H1 (cell line): ENCODE measurements around the gene WBP1. TPM values are rescaled to one million over a fixed set of nuclear protein-coding genes. Genes with fewer than 3 reads are reported as not detected.

ENCODE experiments used
- CTCF ChIA-PET: fragments of 300-600 bp; sonication (Branson Sonifier 250); formaldehyde crosslinking; loops from one replicate; lab custom pipeline; 2021; ENCODE audit not compliant: partially characterized antibody; lab: Charles Lee
- POLR2A ChIA-PET: fragments of 300-600 bp; sonication (Branson Sonifier 250); formaldehyde crosslinking; loops from one replicate; lab custom pipeline; 2021; ENCODE audit warnings: inconsistent platforms; ENCODE audit not compliant: partially characterized antibody; lab: Charles Lee
- DNase-seq, 2 experiments: peaks; one replicate each; pipeline versions ENCODE4 v3.0.0 to v3.0.0-alpha.2; 2010 to 2022; ENCODE audit warnings: low spot score in 2 of 2, low read depth in 1 of 2, mixed read lengths in 1 of 2
- FAIRE-seq: peaks from 2 replicates; lab custom pipeline; 2011; peaks lifted over from hg19 to GRCh38; lab: Jason Lieb, UNC
- H2AFZ ChIP-seq: 2 replicates; pipeline ENCODE4 v1.8.1; 2012; ENCODE audit warnings: low read length, inconsistent platforms
- H2AK5ac ChIP-seq: 2 replicates; pipeline ENCODE4 v1.6.1; 2013; ENCODE audit warnings: low read depth, low read length
- H2BK120ac ChIP-seq: replicated peaks from 2 replicates; pipeline ENCODE3; 2013; ENCODE audit warnings: low read depth, low read length, inconsistent platforms
- H2BK12ac ChIP-seq: 2 replicates; pipeline ENCODE4 v1.6.1; 2013; ENCODE audit warnings: low read depth, low read length
- H2BK15ac ChIP-seq: 2 replicates; pipeline ENCODE4 v1.6.1; 2013; ENCODE audit warnings: low read length
- H2BK20ac ChIP-seq: 2 replicates; pipeline ENCODE4 v1.6.1; 2013; ENCODE audit warnings: low read length
- H2BK5ac ChIP-seq: 2 replicates; pipeline ENCODE4 v1.6.1; 2013; ENCODE audit warnings: low read depth, low read length
- H3K14ac ChIP-seq: 2 replicates; pipeline ENCODE4 v1.6.1; 2013; ENCODE audit warnings: inconsistent platforms; ENCODE audit not compliant: insufficient read length
- H3K18ac ChIP-seq: 2 replicates; pipeline ENCODE4 v1.6.1; 2013; ENCODE audit warnings: low read length; ENCODE audit errors: extremely low read depth
- H3K23ac ChIP-seq: 2 replicates; pipeline ENCODE4 v1.6.1; 2013; ENCODE audit warnings: inconsistent platforms; ENCODE audit not compliant: insufficient read length
- H3K23me2 ChIP-seq: 2 replicates; pipeline ENCODE4 v1.6.1; 2013; ENCODE audit warnings: low read depth, low read length
- H3K27ac ChIP-seq: 2 replicates; pipeline ENCODE4 v1.6.1; 2011; ENCODE audit warnings: low read depth, low read length, inconsistent platforms
- H3K27me3 ChIP-seq, 4 experiments: replicated peaks in 1 of 4; 1 replicate in 1 of 4; 2 replicates in 3 of 4; pipeline versions ENCODE4 v1.6.1 to v1.8.1; 2011 to 2013; ENCODE audit warnings: low read length in 3 of 4, mild to moderate bottlenecking in 3 of 4, inconsistent platforms in 2 of 4, mixed read lengths in 2 of 4, moderate library complexity in 1 of 4; ENCODE audit not compliant: control insufficient read depth in 3 of 4, insufficient read depth in 3 of 4; ENCODE audit errors: extremely low read depth in 1 of 4
- H3K36me3 ChIP-seq, 4 experiments: 2 replicates each; pipeline versions ENCODE4 v1.6.1 to v1.8.1; 2011 to 2013; ENCODE audit warnings: mild to moderate bottlenecking in 4 of 4, low read length in 3 of 4, moderate library complexity in 2 of 4, control low read depth in 1 of 4, inconsistent platforms in 1 of 4; ENCODE audit not compliant: insufficient read depth in 4 of 4, control insufficient read depth in 2 of 4
- H3K4ac ChIP-seq: replicated peaks from 2 replicates; pipeline ENCODE3; 2013; ENCODE audit warnings: low read length, low read depth, mixed read lengths, inconsistent platforms; ENCODE audit not compliant: insufficient read length
- H3K4me1 ChIP-seq, 4 experiments: replicated peaks in 1 of 4; 1 replicate in 1 of 4; 2 replicates in 3 of 4; pipeline versions ENCODE4 v1.6.1 to v1.8.1; 2011 to 2013; ENCODE audit warnings: low read length in 3 of 4, inconsistent platforms in 2 of 4, mixed read lengths in 1 of 4; ENCODE audit not compliant: insufficient read depth in 4 of 4, control insufficient read depth in 3 of 4
- H3K4me2 ChIP-seq, 2 experiments: 2 replicates each; pipeline versions ENCODE4 v1.6.1 to v1.8.1; 2011 to 2013; ENCODE audit warnings: low read depth in 2 of 2, low read length in 2 of 2, control low read depth in 1 of 2, inconsistent platforms in 1 of 2, mild to moderate bottlenecking in 1 of 2; ENCODE audit not compliant: insufficient read depth in 1 of 2
- H3K4me3 ChIP-seq, 4 experiments: fragments of 200-600, 300-600 bp in 1 of 4; sonication (generic), shearing (Covaris generic), sonication (Bioruptor Twin) in 1 of 4; 2 replicates each; pipeline versions ENCODE4 v1.5.1 to v1.8.1; 2011 to 2016; ENCODE audit warnings: low read length in 4 of 4, low read depth in 3 of 4, control low read depth in 2 of 4, inconsistent platforms in 2 of 4, mild to moderate bottlenecking in 2 of 4, mixed read lengths in 1 of 4, moderate library complexity in 1 of 4; ENCODE audit not compliant: insufficient read depth in 2 of 4; ENCODE audit errors: extremely low read depth in 1 of 4
- H3K56ac ChIP-seq: replicated peaks from 2 replicates; pipeline ENCODE3; 2013; ENCODE audit warnings: low read depth, mild to moderate bottlenecking, mixed read lengths, low read length, inconsistent platforms; ENCODE audit not compliant: insufficient read length
- H3K79me1 ChIP-seq: 2 replicates; pipeline ENCODE4 v1.6.1; 2013; ENCODE audit warnings: low read depth, low read length, control low read depth
- H3K79me2 ChIP-seq, 2 experiments: 2 replicates each; pipeline versions ENCODE4 v1.6.1 to v1.8.1; 2012 to 2013; ENCODE audit warnings: low read length in 2 of 2, mild to moderate bottlenecking in 2 of 2, inconsistent platforms in 1 of 2; ENCODE audit not compliant: insufficient read depth in 2 of 2, control insufficient read depth in 1 of 2
- H3K9ac ChIP-seq, 4 experiments: replicated peaks in 1 of 4; 1 replicate in 1 of 4; 2 replicates in 3 of 4; pipeline versions ENCODE4 v1.6.1 to v1.8.1; 2011 to 2013; ENCODE audit warnings: low read depth in 3 of 4, low read length in 3 of 4, control low read depth in 2 of 4, mild to moderate bottlenecking in 2 of 4, moderate library complexity in 2 of 4, inconsistent platforms in 1 of 4; ENCODE audit errors: extremely low read depth in 1 of 4
- H3K9me3 ChIP-seq, 2 experiments: 2 replicates each; pipeline versions ENCODE4 v1.6.1 to v1.8.1; 2012 to 2013; ENCODE audit warnings: mild to moderate bottlenecking in 2 of 2, moderate library complexity in 2 of 2, control low read depth in 1 of 2, inconsistent platforms in 1 of 2, low read depth in 1 of 2, low read length in 1 of 2, mixed read lengths in 1 of 2; ENCODE audit not compliant: insufficient read depth in 2 of 2
- H4K20me1 ChIP-seq, 2 experiments: replicated peaks in 1 of 2; 2 replicates each; pipeline versions ENCODE3 to v1.8.1; 2011 to 2013; ENCODE audit warnings: inconsistent platforms in 2 of 2, low read length in 2 of 2, mild to moderate bottlenecking in 1 of 2; ENCODE audit not compliant: insufficient read depth in 2 of 2, control insufficient read depth in 1 of 2
- H4K5ac ChIP-seq: 2 replicates; pipeline ENCODE4 v1.6.1; 2013; ENCODE audit warnings: low read length, low read depth, mixed read lengths, inconsistent platforms; ENCODE audit not compliant: insufficient read length
- H4K8ac ChIP-seq: 2 replicates; pipeline ENCODE4 v1.8.0; 2013; ENCODE audit warnings: mild to moderate bottlenecking, moderate library complexity, low read length, inconsistent platforms; ENCODE audit not compliant: insufficient read depth; ENCODE audit errors: extremely low read depth
- H4K91ac ChIP-seq: replicated peaks from 2 replicates; pipeline ENCODE3; 2013; ENCODE audit warnings: low read length, mixed read lengths, inconsistent platforms; ENCODE audit not compliant: insufficient read length
- CHD2 ChIP-seq: IDR thresholded peaks from 2 replicates; pipeline ENCODE4 v1.6.1; 2012; ENCODE audit warnings: low read length, improper control_type of control experiment
- HDAC2 ChIP-seq, 2 experiments: fragments of 300-600 bp in 1 of 2; sonication (generic) in 1 of 2; IDR thresholded peaks; 2 replicates each; pipeline ENCODE4 v1.6.1; 2011 to 2012; ENCODE audit warnings: low read depth in 2 of 2, low read length in 2 of 2, mild to moderate bottlenecking in 2 of 2, moderate library complexity in 2 of 2, borderline replicate concordance in 1 of 2, inconsistent platforms in 1 of 2
- KDM4A ChIP-seq: IDR thresholded peaks from one replicate; pipeline ENCODE4 v1.7.1; 2012; ENCODE audit warnings: low read depth, mild to moderate bottlenecking, moderate library complexity, low read length, inconsistent platforms; ENCODE audit not compliant: severe bottlenecking
- NRF1 ChIP-seq: IDR thresholded peaks from 2 replicates; pipeline ENCODE4 v1.6.1; 2011; ENCODE audit warnings: mild to moderate bottlenecking, low read depth, low read length, improper control_type of control experiment
- SIN3A ChIP-seq, 2 experiments: IDR thresholded peaks in 1 of 2; conservative IDR thresholded peaks in 1 of 2; 2 replicates each; pipeline ENCODE4 v1.6.1; 2011 to 2012; ENCODE audit warnings: low read length in 2 of 2, improper control_type of control experiment in 1 of 2, low read depth in 1 of 2, mild to moderate bottlenecking in 1 of 2
- WGBS, 2 experiments: shearing (Covaris generic) in 1 of 2; methylation state at CpG; one replicate each; pipeline versions ENCODE4 v1.1.6 to v1.1.7; 2013 to 2015; ENCODE audit warnings: low lambda C conversion rate in 2 of 2, mixed read lengths in 2 of 2, inconsistent platforms in 1 of 2, low coverage in 1 of 2, missing lambda C conversion rate in 1 of 2; ENCODE audit not compliant: insufficient replicate concordance in 2 of 2, insufficient coverage in 1 of 2, insufficient read length in 1 of 2; ENCODE audit errors: extremely low coverage in 1 of 2, missing lambda C conversion rate in 1 of 2; 5-methylcytosine and 5-hydroxymethylcytosine counted together
- polyA plus RNA-seq, 7 experiments: library from polyadenylated mRNA; depleted of rRNA in 3 of 7; stranded (reverse) in 5 of 7; unstranded in 2 of 7; fragments of >200 nt in 5 of 7; fragments of 200-250 nt in 2 of 7; gene quantifications; 1 replicate in 5 of 7; 2 replicates in 1 of 7; 4 replicates in 1 of 7; pipeline versions ENCODE4 v1.2.1 to v1.2.3, GENCODE V29; 2011 to 2013; ENCODE audit warnings: missing spikeins in 2 of 7, mixed read lengths in 2 of 7
- total RNA-seq: library from RNA; stranded (reverse); fragmentation: NEBNext Ultra II Directional; extraction: Animal tissue kit (Norgen Biotek cat#: 25700); gene quantifications from 2 replicates; pipeline ENCODE4 v1.2.1, GENCODE V29; 2021
- TF ChIP-seq, protein P1 (sequence below), 3 experiments: IDR thresholded peaks; 1 replicate in 2 of 3; 2 replicates in 1 of 3; pipeline versions ENCODE4 v1.5.1 to v1.6.1; 2011; ENCODE audit warnings: low read length in 3 of 3, mild to moderate bottlenecking in 3 of 3, inconsistent platforms in 2 of 3, low read depth in 1 of 3, moderate library complexity in 1 of 3; ENCODE audit not compliant: insufficient read depth in 1 of 3; ENCODE audit errors: control extremely low read depth in 1 of 3

The WBP1 gene
- total and polyA plus RNA-seq, 2 of the 8 experiments (the other 6 are each of a cell fraction or from before 2014, with no cell fraction given), result 57.2 to 190 TPM

DNA sequence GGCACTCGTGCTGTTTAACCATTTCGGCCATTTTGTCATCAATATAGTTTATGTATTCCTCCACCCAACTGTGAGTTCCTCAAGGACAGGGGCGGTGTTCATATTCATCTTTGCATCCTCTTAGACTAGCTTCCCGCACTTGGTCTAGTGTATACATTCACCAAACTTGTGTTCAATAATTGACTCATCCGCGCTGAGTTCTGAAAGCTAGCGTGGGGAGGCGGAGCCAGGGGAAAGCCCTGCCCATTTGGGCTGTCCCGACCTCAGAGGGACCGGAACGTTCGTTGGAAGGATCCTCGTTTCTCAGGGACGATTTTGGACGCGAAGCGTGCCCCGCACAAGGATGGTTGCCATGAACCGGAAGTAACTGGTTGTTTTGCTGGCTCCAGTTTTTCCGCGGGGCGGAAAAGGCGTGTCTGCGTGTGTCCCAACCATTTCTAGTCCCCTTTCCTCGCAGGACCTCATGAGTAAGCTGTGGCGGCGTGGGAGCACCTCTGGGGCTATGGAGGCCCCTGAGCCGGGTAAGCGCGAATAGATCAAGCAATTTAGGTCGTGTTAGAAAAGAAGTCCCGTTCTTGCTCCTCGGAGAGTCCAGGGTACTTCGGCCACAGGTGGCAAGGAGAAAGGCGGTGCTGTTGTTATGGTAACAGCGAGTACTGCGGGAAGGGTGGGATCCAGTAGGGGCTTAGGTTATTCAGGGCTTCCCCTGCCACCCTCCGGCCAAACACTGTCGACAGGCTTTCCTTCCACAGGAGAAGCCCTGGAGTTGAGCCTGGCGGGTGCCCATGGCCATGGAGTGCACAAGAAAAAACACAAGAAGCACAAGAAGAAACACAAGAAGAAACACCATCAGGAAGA, 3.4 kb upstream of the WBP1 start, which contains the start of gene INO80B:
Gene INO80B, plus strand, starts transcription at position 434 of the 858 bp plus-strand sequence. Its CDS starts 30 bp downstream, at position 464.
- H2BK120ac ChIP-seq, result no peak within 1 kb of the TSS
- H2BK12ac ChIP-seq, result no peak within 1 kb of the TSS
- peaks cover 16% of the 10 kb centered on the region; the same call in 1 of the 2 replicates for H3K23me2 ChIP-seq
- POLR2A ChIA-PET, result interaction anchor here (0.8 to 10.5 kb wide), 14 partner anchors 8 to 231 kb away, joined by 3 to 89 read pairs (median 6); partner anchors contain the start of genes C2orf81, CCDC142, MOGS and MRPL53
- DNase-seq (peak; percentile 86 to 98), FAIRE-seq (peak; percentile 71)
- no peak within 1 kb of the TSS for H3K14ac ChIP-seq
- H4K91ac ChIP-seq, result no peak within 1 kb of the TSS
- H3K23ac ChIP-seq, result no peak within 1 kb of the TSS
- H4K5ac ChIP-seq, result peak within 1 kb of the TSS; percentile 61
- H3K4me2 ChIP-seq, result peak within 1 kb of the TSS; percentile 62 to 82
- no peak within 1 kb of the TSS for H4K8ac ChIP-seq
- H3K27me3 ChIP-seq, result no peaks in the 10 kb centered on the region
- H3K56ac ChIP-seq, result no peak within 1 kb of the TSS
- no peaks in the 10 kb centered on the region for H3K9me3 ChIP-seq
- WGBS, 2 experiments, result 3% methylated on average over 40 of the region's 40 CpGs; no CpG with 5 or more reads in 1 of the 2 experiments
- H2BK5ac ChIP-seq, result no peak within 1 kb of the TSS; the same call in 1 of the 2 replicates
- no peak within 1 kb of the TSS for H2BK20ac ChIP-seq
- H3K18ac ChIP-seq, result peak within 1 kb of the TSS; percentile 49; the same call in 1 of the 2 replicates
- H3K79me1 ChIP-seq, result no peaks in the 10 kb centered on the region; the same call in 1 of the 2 replicates
- H3K27ac ChIP-seq, result peak within 1 kb of the TSS; percentile 55
- no peaks in the 10 kb centered on the region for H3K36me3 ChIP-seq
- H4K20me1 ChIP-seq, result no peaks in the 10 kb centered on the region
- H3K79me2 ChIP-seq, result peaks cover 0 to 9% of the 10 kb centered on the region in 2 experiments; a peak in 1 of 4 replicates
- peak within 1 kb of the TSS in 3 of 4 experiments; percentile 8 to 52 (median 44); a peak in 5 of 7 replicates for H3K9ac ChIP-seq
- H2AK5ac ChIP-seq, result no peak within 1 kb of the TSS
- peak within 1 kb of the TSS; percentile 93 for H2AFZ ChIP-seq
- CTCF ChIA-PET, result interaction anchor here (0.8 to 10.5 kb wide), 14 partner anchors 9 to 133 kb away, joined by 3 to 86 read pairs (median 3); partner anchors contain the start of genes CCDC142, MRPL53 and TTC31
- H3K4me3 ChIP-seq, result peak within 1 kb of the TSS; percentile 64 to 96 (median 83)
- peak within 1 kb of the TSS; percentile 61 for H3K4ac ChIP-seq
- peaks cover 0 to 10% (median 2%) of the 10 kb centered on the region in 4 experiments; a peak in 5 of 7 replicates for H3K4me1 ChIP-seq
- H2BK15ac ChIP-seq, result no peak within 1 kb of the TSS; the same call in 1 of the 2 replicates
- TF ChIP-seq NRF1 (no peak), CHD2 (peak; percentile 88), SIN3A (conservative IDR thresholded peaks at IDR 0.05 in 1 of 2, IDR thresholded peaks at IDR 0.05 in 1 of 2; ENCODE audit: low read depth in 1 of 2, low read length in 2 of 2) (peak; percentile 95 to 100; a peak in 3 of 4 replicates), KDM4A (peak; percentile 38), HDAC2 (IDR thresholded peaks at IDR 0.05; ENCODE audit: borderline replicate concordance in 1 of 2, low read depth in 2 of 2, low read length in 2 of 2) (peak; percentile 91 to 99; a peak in 2 of 4 replicates)
- TF ChIP-seq, protein P1, sequence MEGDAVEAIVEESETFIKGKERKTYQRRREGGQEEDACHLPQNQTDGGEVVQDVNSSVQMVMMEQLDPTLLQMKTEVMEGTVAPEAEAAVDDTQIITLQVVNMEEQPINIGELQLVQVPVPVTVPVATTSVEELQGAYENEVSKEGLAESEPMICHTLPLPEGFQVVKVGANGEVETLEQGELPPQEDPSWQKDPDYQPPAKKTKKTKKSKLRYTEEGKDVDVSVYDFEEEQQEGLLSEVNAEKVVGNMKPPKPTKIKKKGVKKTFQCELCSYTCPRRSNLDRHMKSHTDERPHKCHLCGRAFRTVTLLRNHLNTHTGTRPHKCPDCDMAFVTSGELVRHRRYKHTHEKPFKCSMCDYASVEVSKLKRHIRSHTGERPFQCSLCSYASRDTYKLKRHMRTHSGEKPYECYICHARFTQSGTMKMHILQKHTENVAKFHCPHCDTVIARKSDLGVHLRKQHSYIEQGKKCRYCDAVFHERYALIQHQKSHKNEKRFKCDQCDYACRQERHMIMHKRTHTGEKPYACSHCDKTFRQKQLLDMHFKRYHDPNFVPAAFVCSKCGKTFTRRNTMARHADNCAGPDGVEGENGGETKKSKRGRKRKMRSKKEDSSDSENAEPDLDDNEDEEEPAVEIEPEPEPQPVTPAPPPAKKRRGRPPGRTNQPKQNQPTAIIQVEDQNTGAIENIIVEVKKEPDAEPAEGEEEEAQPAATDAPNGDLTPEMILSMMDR (IDR thresholded peaks at IDR 0.05; ENCODE audit: control extremely low read depth in 1 of 3, insufficient read depth in 1 of 3, low read depth in 1 of 3, low read length in 3 of 3), result no peak; a peak in 1 of 4 replicates
